ENCODE measurements around the gene ANKRD18A. TPM values are rescaled to one million over a fixed set of nuclear protein-coding genes. Genes with fewer than 3 reads are reported as not detected.

The ANKRD18A gene
- total and polyA plus RNA-seq, 2 of the 13 experiments (the other 11 are each of a cell fraction or from before 2014, with no cell fraction given) = 5.9 to 7.6 TPM

DNA sequence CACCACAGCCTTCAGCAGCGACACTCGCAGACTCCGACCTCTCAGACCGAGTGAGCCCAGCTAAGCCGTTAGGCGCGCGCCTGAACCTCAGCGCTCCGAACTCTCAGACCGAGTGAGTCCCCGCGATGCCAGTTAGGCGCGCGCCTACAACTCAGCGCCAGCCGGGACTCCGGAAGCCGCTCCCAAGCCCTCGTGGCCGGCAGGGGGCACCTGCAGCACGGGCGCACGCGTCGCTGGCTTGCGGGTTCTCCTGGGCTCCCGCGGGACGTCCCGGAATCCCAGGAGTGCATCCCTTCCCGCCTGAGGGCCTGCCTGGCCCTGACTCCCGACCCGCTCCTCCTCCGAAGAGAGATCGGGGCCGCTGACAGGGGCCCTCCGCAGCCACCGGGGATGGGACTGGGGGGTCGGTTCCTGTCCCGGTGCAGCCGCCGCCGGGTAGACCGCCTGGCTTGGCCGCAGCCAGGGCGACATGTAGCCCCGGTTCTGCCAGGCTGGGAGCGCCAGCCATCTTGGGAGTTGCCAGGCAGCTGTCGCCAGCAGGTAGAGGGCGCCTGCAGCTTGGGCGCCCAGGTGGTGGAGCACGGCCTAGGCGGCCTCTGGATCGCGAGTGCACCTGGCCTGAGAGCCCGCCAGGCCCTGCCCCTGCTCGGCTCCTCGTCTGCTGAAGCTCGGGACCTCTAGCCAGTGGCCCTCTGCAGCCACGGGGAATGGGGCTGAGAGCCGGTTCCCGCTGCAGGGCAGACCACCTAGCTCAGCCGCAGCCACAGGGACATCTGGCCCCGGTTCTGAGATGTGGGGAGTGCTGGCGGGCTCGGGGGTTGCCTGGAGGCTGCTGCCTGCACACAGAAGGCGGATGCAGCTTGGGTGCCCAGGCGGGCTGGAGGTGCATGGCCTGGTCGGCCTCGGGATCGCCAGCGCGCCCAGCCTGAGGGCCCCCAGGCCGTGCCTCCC lies at the start of gene ANKRD18A (continued):
- TF ChIP-seq, protein P1, sequence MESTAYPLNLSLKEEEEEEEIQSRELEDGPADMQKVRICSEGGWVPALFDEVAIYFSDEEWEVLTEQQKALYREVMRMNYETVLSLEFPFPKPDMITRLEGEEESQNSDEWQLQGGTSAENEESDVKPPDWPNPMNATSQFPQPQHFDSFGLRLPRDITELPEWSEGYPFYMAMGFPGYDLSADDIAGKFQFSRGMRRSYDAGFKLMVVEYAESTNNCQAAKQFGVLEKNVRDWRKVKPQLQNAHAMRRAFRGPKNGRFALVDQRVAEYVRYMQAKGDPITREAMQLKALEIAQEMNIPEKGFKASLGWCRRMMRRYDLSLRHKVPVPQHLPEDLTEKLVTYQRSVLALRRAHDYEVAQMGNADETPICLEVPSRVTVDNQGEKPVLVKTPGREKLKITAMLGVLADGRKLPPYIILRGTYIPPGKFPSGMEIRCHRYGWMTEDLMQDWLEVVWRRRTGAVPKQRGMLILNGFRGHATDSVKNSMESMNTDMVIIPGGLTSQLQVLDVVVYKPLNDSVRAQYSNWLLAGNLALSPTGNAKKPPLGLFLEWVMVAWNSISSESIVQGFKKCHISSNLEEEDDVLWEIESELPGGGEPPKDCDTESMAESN (CRISPR knock-in tag; conservative IDR thresholded peaks at IDR 0.05) = peak; percentile 37; the same call in 1 of the 2 replicates
- TF ChIP-seq ZSCAN21 (CRISPR knock-in tag; IDR thresholded peaks at IDR 0.05; ENCODE audit: borderline replicate concordance) = peak; percentile 73; the same call in 1 of the 2 replicates
- TF ChIP-seq HMGA1 (CRISPR knock-in tag; conservative IDR thresholded peaks at IDR 0.05) = no peak
- peak; percentile 81; the same call in 1 of the 2 replicates for TF ChIP-seq TARDBP (CRISPR knock-in tag; IDR thresholded peaks at IDR 0.05)
- peak; percentile 57; the same call in 1 of the 2 replicates for TF ChIP-seq ZNF33A (CRISPR knock-in tag; IDR thresholded peaks at IDR 0.05; ENCODE audit: borderline replicate concordance)
- no peak for TF ChIP-seq SYNCRIP (IDR thresholded peaks at IDR 0.05; ENCODE audit: insufficient read depth, low read depth, low read length)
- no peak for TF ChIP-seq SIX4 (CRISPR knock-in tag; IDR thresholded peaks at IDR 0.05)
- TF ChIP-seq, protein P2, sequence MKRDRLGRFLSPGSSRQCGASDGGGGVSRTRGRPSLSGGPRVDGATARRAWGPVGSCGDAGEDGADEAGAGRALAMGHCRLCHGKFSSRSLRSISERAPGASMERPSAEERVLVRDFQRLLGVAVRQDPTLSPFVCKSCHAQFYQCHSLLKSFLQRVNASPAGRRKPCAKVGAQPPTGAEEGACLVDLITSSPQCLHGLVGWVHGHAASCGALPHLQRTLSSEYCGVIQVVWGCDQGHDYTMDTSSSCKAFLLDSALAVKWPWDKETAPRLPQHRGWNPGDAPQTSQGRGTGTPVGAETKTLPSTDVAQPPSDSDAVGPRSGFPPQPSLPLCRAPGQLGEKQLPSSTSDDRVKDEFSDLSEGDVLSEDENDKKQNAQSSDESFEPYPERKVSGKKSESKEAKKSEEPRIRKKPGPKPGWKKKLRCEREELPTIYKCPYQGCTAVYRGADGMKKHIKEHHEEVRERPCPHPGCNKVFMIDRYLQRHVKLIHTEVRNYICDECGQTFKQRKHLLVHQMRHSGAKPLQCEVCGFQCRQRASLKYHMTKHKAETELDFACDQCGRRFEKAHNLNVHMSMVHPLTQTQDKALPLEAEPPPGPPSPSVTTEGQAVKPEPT (CRISPR knock-in tag; IDR thresholded peaks at IDR 0.05; ENCODE audit: low read depth) = peak; percentile 62; the same call in 1 of the 2 replicates
